ENCODE measurements around the gene PLA2G6.

Gene PLA2G6

GRCh38 chr22:38214302-38215056 is 32.8 kb upstream of the PLA2G6 start:
- no peak for DNase-seq

- DNase-seq: no peak
Observed at GRCh38 chr22:38213990-38214301, 32.3 kb upstream of the PLA2G6 start.

- no peak for DNase-seq
Observed at GRCh38 chr22:38213319-38213989, 31.8 kb upstream of the PLA2G6 start.

DNA sequence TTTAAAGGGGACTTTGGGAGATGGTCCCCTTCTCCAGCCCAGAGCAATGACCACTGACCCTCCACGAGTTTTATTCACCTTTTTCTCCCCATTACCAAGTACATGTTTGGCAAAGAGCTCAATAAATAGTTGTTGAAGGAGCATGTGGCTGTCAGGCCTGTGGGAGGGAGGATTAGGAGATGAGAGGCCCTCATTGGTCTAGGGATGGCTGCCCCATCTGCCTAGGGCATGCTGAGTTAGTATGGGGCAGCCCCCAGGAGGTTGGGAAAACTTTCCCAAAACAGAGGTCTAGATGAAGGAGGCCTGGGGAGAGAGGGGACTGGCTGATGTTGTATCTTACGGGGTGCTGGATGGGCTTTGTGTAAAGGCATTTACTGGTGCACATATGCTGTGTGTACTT is 30.8 kb upstream of the PLA2G6 start:
- DNase-seq: no peak

DNA sequence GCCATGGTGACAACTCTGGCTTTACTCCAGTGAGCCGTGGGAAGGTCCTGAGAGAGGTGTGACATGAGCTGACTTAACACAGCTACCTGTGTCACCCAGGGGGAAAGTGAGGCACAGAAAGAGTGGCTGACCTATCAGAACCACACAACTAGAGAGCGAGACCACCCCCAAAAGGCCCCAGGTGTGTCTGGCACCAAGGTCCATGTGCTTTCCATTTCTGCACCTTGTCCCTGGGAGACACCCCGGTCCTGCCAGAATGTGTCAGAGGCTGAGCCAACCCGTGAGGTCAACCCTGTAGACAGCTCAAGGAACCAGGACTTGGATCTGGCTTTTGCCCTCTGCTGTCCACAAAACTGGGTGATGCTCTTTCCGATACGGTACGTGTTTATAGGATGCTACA is 29.9 kb upstream of the PLA2G6 start:
- DNase-seq: no peak

DNA sequence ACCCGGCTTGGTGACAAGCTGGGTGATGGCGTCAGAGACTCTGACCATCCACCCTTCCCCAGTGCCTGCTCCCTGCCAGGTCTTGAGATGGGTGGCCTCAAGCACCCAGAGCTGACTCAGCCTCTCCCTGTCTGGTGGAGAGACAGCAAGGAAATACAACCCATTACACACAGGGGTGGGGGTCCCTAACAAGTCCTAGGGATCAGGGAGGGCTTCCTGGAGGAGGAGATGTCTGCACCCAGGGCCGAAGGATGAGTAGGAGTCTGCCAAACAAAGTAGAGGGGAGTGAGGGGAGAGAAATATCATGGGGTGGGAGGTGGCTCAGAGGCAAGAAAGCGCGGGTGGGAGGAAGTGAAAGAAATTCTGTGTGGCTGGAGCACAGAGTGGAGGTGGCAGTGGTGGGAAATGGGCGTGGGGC is 26.9 kb upstream of the PLA2G6 start:
- DNase-seq: no peak

GRCh38 chr22:38207898-38208432 is 26.3 kb upstream of the PLA2G6 start:
- DNase-seq: no peak

GRCh38 chr22:38205261-38206128 is 23.9 kb upstream of the PLA2G6 start:
- no peak for DNase-seq

GRCh38 chr22:38204784-38205183 is 23.2 kb upstream of the PLA2G6 start:
- no peak for DNase-seq

DNA sequence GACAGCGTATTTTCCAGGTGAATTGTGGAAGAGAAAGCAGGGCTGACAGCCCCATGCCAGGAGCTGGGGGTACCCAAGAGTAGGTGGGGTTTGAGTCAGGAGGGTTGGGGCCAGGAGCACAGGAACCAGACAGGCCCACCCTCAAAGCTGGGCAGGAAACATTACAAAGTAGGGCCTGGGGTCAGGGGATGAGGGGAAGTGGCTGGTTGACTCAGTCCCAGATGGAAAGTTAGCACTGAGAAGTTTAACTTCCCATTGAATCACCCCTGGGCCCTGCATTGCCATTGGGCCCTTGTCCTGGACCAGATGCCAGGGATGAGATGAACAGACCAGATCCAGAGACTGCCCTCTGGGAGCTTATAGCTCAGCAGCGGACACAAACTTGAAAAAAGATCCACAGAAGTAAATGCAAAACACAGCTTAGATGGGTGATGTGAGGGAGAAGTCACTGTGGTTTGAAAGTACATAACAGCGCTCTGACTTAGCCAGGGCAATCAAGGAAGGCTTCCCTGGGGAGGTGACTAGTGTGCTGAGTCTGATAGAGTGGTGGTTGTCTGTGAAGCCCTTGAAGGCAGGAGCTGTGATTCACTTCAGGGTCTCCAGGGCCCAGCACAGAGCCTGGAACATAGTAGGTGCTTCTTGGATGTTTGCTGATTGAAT is 22.4 kb upstream of the PLA2G6 start:
- no peak for DNase-seq

GRCh38 chr22:38203090-38203810 is 21.6 kb upstream of the PLA2G6 start:
- DNase-seq: peak in 1 of 2 experiments; percentile 29

GRCh38 chr22:38202437-38203089 is 20.9 kb upstream of the PLA2G6 start:
- DNase-seq: peak in 1 of 2 experiments; percentile 36

GRCh38 chr22:38201711-38202436 is 20.2 kb upstream of the PLA2G6 start, which contains the start of gene MAFF:
Gene MAFF (plus strand): TSS chr22:38201994. CDS start chr22:38213854, 11,860 bp downstream.
- peak; percentile 47 to 83 for DNase-seq

DNA sequence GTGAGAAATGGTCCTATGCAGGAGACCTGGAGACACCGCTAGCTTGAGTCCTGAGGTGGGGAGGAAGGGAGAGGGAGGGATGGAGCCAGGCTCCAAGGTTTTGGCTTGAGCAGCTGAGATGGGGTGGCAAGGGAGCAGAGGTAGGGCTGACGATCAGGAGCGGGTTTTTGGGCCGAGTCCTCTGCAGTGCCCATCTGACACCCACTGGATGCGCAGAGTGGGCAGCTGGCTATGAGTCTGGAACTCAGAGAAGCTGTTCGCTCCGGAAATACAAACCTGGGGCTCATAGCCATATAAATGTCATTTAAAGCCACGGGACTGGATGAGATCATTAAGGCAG is 19.7 kb upstream of the PLA2G6 start:
- no peak for DNase-seq

GRCh38 chr22:38199826-38200559 is 18.4 kb upstream of the PLA2G6 start:
- no peak for DNase-seq

- DNase-seq: no peak
Observed at GRCh38 chr22:38196791-38197419, 15.3 kb upstream of the PLA2G6 start.

DNA sequence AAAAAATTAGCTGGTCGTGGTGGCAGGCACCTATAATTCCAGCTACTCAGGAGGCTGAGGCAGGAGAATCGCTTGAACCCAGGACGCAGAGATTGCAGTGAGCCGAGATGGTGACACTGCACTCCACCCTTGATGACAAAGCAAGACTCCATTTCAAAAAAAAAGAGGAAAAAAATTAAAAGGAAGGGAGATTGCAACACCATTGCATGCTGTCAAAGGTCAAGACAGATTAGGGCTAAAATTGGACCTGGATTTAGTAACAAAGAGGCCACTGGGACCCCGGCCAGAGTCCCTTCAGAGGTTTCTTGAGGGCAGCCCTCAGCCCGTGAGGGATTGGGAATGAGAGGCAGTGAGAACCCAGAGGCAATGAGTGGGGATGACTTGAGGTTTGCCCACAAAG is 11.9 kb upstream of the PLA2G6 start:
- DNase-seq: no peak

GRCh38 chr22:38192475-38192863 is 10.8 kb upstream of the PLA2G6 start:
- no peak for DNase-seq

GRCh38 chr22:38191731-38192474 is 10.3 kb upstream of the PLA2G6 start:
- DNase-seq: no peak

All from SW 1271 (cell line).